NCI-H526 (cell line): ENCODE results near the gene MRPL54.
A peak's percentile ranks its signal among the peaks of the same experiment; 100 is the strongest.
"Not testable (repeated sequence)": the region's sequence is repeated elsewhere in the genome, so short reads cannot be mapped to it uniquely, and the experiment has no call there.

Experiments used
- DNase-seq, 2 experiments: peaks; one replicate each; lab custom pipeline; 2025; lab: John Stamatoyannopoulos, UW

MRPL54 gene

DNA sequence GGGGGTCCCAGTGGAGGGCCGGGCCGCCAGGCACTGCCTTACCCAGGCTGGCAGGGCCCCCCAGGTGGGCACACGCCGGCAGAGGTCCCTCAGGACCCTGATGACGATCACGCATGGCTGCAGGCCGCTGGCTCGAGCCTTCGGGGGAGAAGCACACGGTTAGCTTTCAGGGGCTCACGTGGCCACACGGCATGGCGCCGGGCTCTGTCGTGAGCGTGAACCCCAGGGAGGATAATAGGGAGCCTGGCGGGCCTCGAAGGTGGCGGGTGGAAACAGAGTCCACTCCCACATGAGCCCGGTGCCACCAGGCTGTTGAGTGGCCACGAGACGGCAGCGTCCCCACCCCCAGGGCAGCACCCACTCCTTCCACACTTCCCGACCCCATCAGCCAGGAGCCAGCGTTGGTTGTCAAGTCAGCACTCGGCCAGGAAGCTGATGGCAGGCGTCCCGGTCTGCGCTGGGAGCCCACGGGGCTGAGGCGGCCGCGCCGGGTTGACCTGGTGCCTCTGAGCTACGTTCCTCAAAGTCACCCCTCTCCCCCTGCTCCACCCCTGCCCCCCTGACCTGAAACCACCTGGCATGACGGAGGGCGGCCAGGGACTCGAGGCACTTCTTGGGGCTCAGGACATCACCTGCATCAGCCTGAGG lies 48.4 kb downstream of the MRPL54 start:
- DNase-seq, result peak in 1 of 2 experiments; percentile 46

DNA sequence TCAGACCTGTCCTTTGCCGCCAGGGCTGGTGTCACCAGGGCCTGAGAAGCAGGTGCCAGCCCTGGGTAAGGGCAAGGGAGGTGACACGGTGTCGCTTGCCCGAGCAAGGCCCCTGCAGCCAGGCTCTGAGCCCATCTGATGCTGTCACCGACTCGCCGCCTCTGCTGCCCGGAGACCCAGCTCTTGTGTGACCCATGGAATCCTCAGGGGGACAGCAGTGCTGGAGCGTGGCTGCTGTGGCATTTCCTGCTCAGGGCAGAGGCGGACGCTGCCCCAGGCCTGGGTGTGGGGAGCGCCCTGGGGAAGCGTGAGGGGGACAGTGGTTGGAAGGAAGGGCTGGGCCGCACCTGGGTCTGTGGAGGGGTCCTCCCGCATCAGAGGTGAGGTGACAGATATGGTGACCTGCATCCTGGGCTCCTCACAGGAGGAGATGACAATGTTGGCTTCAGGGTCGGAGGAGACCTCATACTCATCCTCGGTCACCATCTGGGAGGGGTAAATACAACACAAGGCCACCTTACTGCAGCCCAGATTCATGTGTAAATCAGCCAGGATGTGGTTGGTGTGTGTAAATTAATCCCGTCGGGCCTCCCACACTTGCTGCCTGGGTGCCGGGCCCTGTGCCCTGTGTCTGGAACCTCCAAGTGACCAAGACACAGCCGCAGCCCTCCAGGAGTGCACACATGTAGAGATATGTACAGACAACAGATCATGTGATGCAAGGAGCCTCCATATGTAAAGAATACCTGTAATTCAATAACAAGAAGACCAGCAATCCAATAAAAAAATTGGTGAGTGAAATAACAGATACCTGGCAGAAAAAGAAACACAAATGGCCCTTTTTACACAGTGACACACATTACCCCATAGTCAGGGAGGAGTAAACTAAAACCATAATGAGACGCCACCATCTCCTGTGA lies 51.3 kb downstream of the MRPL54 start:
- DNase-seq, result no peak

- DNase-seq, result no peak
Observed at GRCh38 chr19:3814648-3815047, 52.2 kb downstream of the MRPL54 start.

- not testable (repeated sequence) for DNase-seq
Observed at GRCh38 chr19:3816148-3816547, 53.7 kb downstream of the MRPL54 start.

DNA sequence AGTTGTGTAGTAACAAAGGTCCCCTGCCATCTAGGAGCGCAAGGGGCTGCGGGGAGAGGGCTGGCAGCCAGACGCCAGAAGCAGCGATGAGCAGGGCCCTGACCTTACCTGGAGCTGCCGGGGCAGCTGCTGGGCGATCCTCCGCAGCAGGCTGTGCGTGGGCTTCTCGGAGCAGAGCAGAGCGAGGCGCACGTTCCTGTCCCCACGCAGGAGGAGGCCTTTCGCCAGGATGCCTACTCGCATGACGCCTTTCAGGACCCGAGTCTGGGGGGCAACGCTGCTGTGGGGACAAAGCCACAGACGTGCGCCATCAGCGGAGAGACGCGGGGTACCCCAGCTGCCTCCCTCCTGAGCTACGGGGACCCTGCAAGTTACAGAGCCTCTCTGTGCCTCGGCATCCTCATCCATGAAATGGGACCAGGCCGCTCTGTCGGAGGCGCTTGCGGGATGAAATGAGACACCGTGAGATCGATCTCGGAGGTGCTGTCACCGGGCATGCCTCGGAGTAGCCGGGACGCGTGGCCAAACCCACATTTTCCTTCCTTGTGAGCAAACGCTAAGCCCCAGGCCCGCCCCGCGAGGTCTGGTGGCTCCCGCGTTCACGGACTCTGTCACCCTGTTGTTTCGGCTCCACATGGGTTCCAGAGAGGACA lies 54.2 kb downstream of the MRPL54 start:
- no peak for DNase-seq
